NCI-H1092 (cell line): ENCODE results near the gene NLN.
"Not testable (repeated sequence)": the region's sequence is repeated elsewhere in the genome, so short reads cannot be mapped to it uniquely, and the experiment has no call there.

Experiments used
- DNase-seq: peaks from one replicate; lab custom pipeline; 2025; lab: John Stamatoyannopoulos, UW

The NLN gene

GRCh38 chr5:65772963-65773362 lies 51.0 kb downstream of the NLN start:
- DNase-seq, result not testable (repeated sequence)

GRCh38 chr5:65774346-65774745 lies 52.3 kb downstream of the NLN start:
- no peak for DNase-seq

- DNase-seq, result no peak
Measured at GRCh38 chr5:65775476-65775875, 53.5 kb downstream of the NLN start.

- DNase-seq, result no peak
Measured at GRCh38 chr5:65776441-65777141, 54.6 kb downstream of the NLN start.

GRCh38 chr5:65778126-65778525 lies 56.1 kb downstream of the NLN start:
- no peak for DNase-seq

- DNase-seq, result no peak
Measured at GRCh38 chr5:65779643-65780042, 57.6 kb downstream of the NLN start.

GRCh38 chr5:65788296-65788695 lies 66.3 kb downstream of the NLN start:
- not testable (repeated sequence) for DNase-seq

- no peak for DNase-seq
Measured at GRCh38 chr5:65790371-65791163, 68.6 kb downstream of the NLN start.

GRCh38 chr5:65791712-65792673 lies 70.0 kb downstream of the NLN start:
- no peak for DNase-seq

GRCh38 chr5:65796269-65796668 lies 74.3 kb downstream of the NLN start:
- DNase-seq, result no peak

GRCh38 chr5:65796751-65797316 lies 74.8 kb downstream of the NLN start:
- DNase-seq, result no peak

GRCh38 chr5:65797481-65797880 lies 75.5 kb downstream of the NLN start:
- DNase-seq, result no peak

GRCh38 chr5:65799857-65800256 lies 77.9 kb downstream of the NLN start:
- DNase-seq, result no peak

- DNase-seq, result no peak
Measured at GRCh38 chr5:65800775-65801174, 78.8 kb downstream of the NLN start.

GRCh38 chr5:65801352-65801783 lies 79.4 kb downstream of the NLN start:
- DNase-seq, result no peak

- DNase-seq, result no peak
Measured at GRCh38 chr5:65802080-65802479, 80.1 kb downstream of the NLN start.

GRCh38 chr5:65802820-65803219 lies 80.8 kb downstream of the NLN start:
- DNase-seq, result no peak

GRCh38 chr5:65803699-65804391 lies 81.8 kb downstream of the NLN start:
- no peak for DNase-seq

- DNase-seq, result no peak
Measured at GRCh38 chr5:65805089-65805488, 83.1 kb downstream of the NLN start.

GRCh38 chr5:65807494-65807893 lies 85.5 kb downstream of the NLN start:
- DNase-seq, result not testable (repeated sequence)

- DNase-seq, result no peak
Measured at GRCh38 chr5:65808251-65808741, 86.3 kb downstream of the NLN start.
